ENCODE data around the gene SNX17. TPM values are rescaled to one million over a fixed set of nuclear protein-coding genes. Genes with fewer than 3 reads are reported as not detected.

Gene SNX17
- 100 to 1,000 TPM; 104 to 130 (median 118) TPM for total RNA-seq

- H3K27me3 ChIP-seq: no peaks in the 10 kb centered on the region
- peak; percentile 97 for TF ChIP-seq POLR2AphosphoS5 (IDR thresholded peaks at IDR 0.05)
- TF ChIP-seq CTCF (IDR thresholded peaks at IDR 0.05): peak in 3 of 4 experiments; percentile 56 to 83 (median 61)
- peak; percentile 70 to 77 for TF ChIP-seq POLR2A (IDR thresholded peaks at IDR 0.05)
- TF ChIP-seq EP300 (IDR thresholded peaks at IDR 0.05): no peak
- peaks cover 10 to 50% (median 24%) of the 10 kb centered on the region in 3 donors for H3K4me1 ChIP-seq
- WGBS, 2 donors (ENCODE audit: low coverage in 1 of 2): no CpG with 5 or more reads among the region's 85 CpGs
- H3K27ac ChIP-seq: peak within 1 kb of the TSS; percentile 87 to 98 (median 96)
- H3K36me3 ChIP-seq: peaks cover 0 to 69% of the 10 kb centered on the region in 2 donors
- peak within 1 kb of the TSS; percentile 65 to 98 for H3K4me3 ChIP-seq
- H3K9me3 ChIP-seq: no peaks in the 10 kb centered on the region
- peak; percentile 97 for ATAC-seq
Measured at GRCh38 chr2:27370026-27370815, at the start of gene SNX17, which contains the start of gene EIF2B4. SNX17 (plus strand) TSS chr2:27370616; CDS start chr2:27370744, 128 bp downstream. EIF2B4 (minus strand) TSS chr2:27370338; CDS start chr2:27370314, 24 bp downstream.

GRCh38 chr2:27320958-27321543, 49.4 kb upstream of the SNX17 start:
- Histone ChIP-seq H3K36me3 (peaks cover 0 to 28% of the 10 kb centered on the region in 2 donors), H3K27ac (peak overlapping the region in 3 of 4 donors; percentile 11 to 89 (median 74)), H3K4me1 (peaks cover 2 to 31% (median 13%) of the 10 kb centered on the region in 3 donors), H3K4me3 (no peak overlapping the region), H3K9me3 (no peaks in the 10 kb centered on the region), H3K27me3 (no peaks in the 10 kb centered on the region)
- WGBS, 2 donors (ENCODE audit: low coverage in 1 of 2): 41 to 68% methylated on average over 3 to 4 of the region's 8 CpGs
- TF ChIP-seq EP300 (IDR thresholded peaks at IDR 0.05) (no peak), POLR2AphosphoS5 (IDR thresholded peaks at IDR 0.05) (peak; percentile 74), POLR2A (IDR thresholded peaks at IDR 0.05) (no peak), CTCF (IDR thresholded peaks at IDR 0.05) (peak in 3 of 4 experiments; percentile 21 to 50 (median 46))
- peak; percentile 82 for ATAC-seq

- Histone ChIP-seq H3K4me3 (peak overlapping the region; percentile 69 to 78), H3K9me3 (no peaks in the 10 kb centered on the region), H3K27me3 (no peaks in the 10 kb centered on the region), H3K36me3 (peaks cover 0 to 29% of the 10 kb centered on the region in 2 donors), H3K4me1 (peaks cover 2 to 31% (median 13%) of the 10 kb centered on the region in 3 donors), H3K27ac (peak overlapping the region; percentile 89 to 95 (median 92))
- WGBS, 2 donors (ENCODE audit: low coverage in 1 of 2): 0 to 3% methylated on average over 2 to 5 of the region's 10 CpGs
- ATAC-seq: no peak
- TF ChIP-seq CTCF (IDR thresholded peaks at IDR 0.05) (no peak), POLR2A (IDR thresholded peaks at IDR 0.05) (no peak), EP300 (IDR thresholded peaks at IDR 0.05) (no peak), POLR2AphosphoS5 (IDR thresholded peaks at IDR 0.05) (no peak)
Measured at GRCh38 chr2:27322301-27322765, 48.1 kb upstream of the SNX17 start.

- TF ChIP-seq CTCF (IDR thresholded peaks at IDR 0.05) (no peak), POLR2AphosphoS5 (IDR thresholded peaks at IDR 0.05) (peak; percentile 92), POLR2A (IDR thresholded peaks at IDR 0.05) (peak; percentile 68 to 73), EP300 (IDR thresholded peaks at IDR 0.05) (no peak)
- Histone ChIP-seq H3K27ac (peak within 1 kb of the TSS; percentile 89 to 95 (median 92)), H3K9me3 (no peaks in the 10 kb centered on the region), H3K4me1 (peaks cover 2 to 31% (median 13%) of the 10 kb centered on the region in 3 donors), H3K4me3 (peak within 1 kb of the TSS; percentile 69 to 78), H3K36me3 (peaks cover 0 to 36% of the 10 kb centered on the region in 2 donors), H3K27me3 (no peaks in the 10 kb centered on the region)
- 0 to 1% methylated on average over 15 to 17 of the region's 39 CpGs for WGBS, 2 donors (ENCODE audit: low coverage in 1 of 2)
- ATAC-seq: peak; percentile 94
Measured at GRCh38 chr2:27322766-27323595, 47.4 kb upstream of the SNX17 start, which contains the start of gene MPV17. MPV17 (minus strand) TSS chr2:27323097; CDS start chr2:27322517, 580 bp downstream.

Data from gastroesophageal sphincter (tissue), 4 donors.